GM19239 (cell line): ENCODE results near the gene COTL1.
"Not testable (repeated sequence)": the region's sequence is repeated elsewhere in the genome, so short reads cannot be mapped to it uniquely, and the experiment has no call there.

Experiments
- DNase-seq: peaks from one replicate; pipeline ENCODE4 v3.0.0; 2011; ENCODE audit warnings: low spot score; ENCODE audit not compliant: insufficient read length
- FAIRE-seq: peaks from 2 replicates; lab custom pipeline; 2011; peaks lifted over from hg19 to GRCh38; lab: Jason Lieb, UNC

The COTL1 gene

GRCh38 chr16:84559311-84559932, 58.5 kb downstream of the COTL1 start:
- FAIRE-seq (no peak), DNase-seq (no peak)

- not testable (repeated sequence) for FAIRE-seq, DNase-seq
Measured at GRCh38 chr16:84558850-84559249, 59.0 kb downstream of the COTL1 start.

- FAIRE-seq (no peak), DNase-seq (no peak)
Measured at GRCh38 chr16:84557504-84557903, 60.4 kb downstream of the COTL1 start.

GRCh38 chr16:84557059-84557458, 60.8 kb downstream of the COTL1 start:
- no peak for FAIRE-seq
- DNase-seq: no peak

- no peak for FAIRE-seq
- no peak for DNase-seq
Measured at GRCh38 chr16:84555418-84556196, 62.3 kb downstream of the COTL1 start.

GRCh38 chr16:84554627-84555328, 63.1 kb downstream of the COTL1 start:
- FAIRE-seq: no peak
- no peak for DNase-seq

GRCh38 chr16:84553873-84554399, 63.9 kb downstream of the COTL1 start:
- FAIRE-seq (no peak), DNase-seq (no peak)

- no peak for DNase-seq
Measured at GRCh38 chr16:84552135-84552534, 65.7 kb downstream of the COTL1 start.

GRCh38 chr16:84550096-84550495, 67.8 kb downstream of the COTL1 start:
- DNase-seq (no peak), FAIRE-seq (no peak)

More at GRCh38 chr16:84552135-84552534, 65.7 kb downstream of the COTL1 start:
- no peak for FAIRE-seq

GRCh38 chr16:84548971-84549844, 68.7 kb downstream of the COTL1 start:
- FAIRE-seq (no peak), DNase-seq (no peak)

GRCh38 chr16:84548508-84548907, 69.4 kb downstream of the COTL1 start:
- FAIRE-seq: no peak
- no peak for DNase-seq

GRCh38 chr16:84547546-84548061, 70.3 kb downstream of the COTL1 start:
- no peak for FAIRE-seq
- DNase-seq: no peak

GRCh38 chr16:84546669-84547545, 71.0 kb downstream of the COTL1 start:
- FAIRE-seq: no peak
- no peak for DNase-seq

GRCh38 chr16:84545114-84545737, 72.7 kb downstream of the COTL1 start:
- FAIRE-seq: no peak
- DNase-seq: no peak

- no peak for DNase-seq
- no peak for FAIRE-seq
Measured at GRCh38 chr16:84544031-84544773, 73.7 kb downstream of the COTL1 start.

GRCh38 chr16:84543253-84543652, 74.6 kb downstream of the COTL1 start:
- FAIRE-seq: no peak
- no peak for DNase-seq

GRCh38 chr16:84541999-84542817, 75.7 kb downstream of the COTL1 start:
- DNase-seq (no peak), FAIRE-seq (no peak)
